GM12878 (cell line): ENCODE data around the gene PLEKHD1. TPM values are rescaled to one million over a fixed set of nuclear protein-coding genes. Genes with fewer than 3 reads are reported as not detected.

Source experiments
- ATAC-seq: fragments of 200-7000 bp; cut with Tn5 transposase; 3 replicates; pipeline ENCODE4 v1.9.1; 2020; ENCODE audit warnings: mild to moderate bottlenecking, moderate library complexity
- BruUV-seq: library from RNA; stranded (reverse); fragments of 400-500 nt; replicated peaks from 2 replicates; lab custom pipeline; 2021; lab: Mats Ljungman, UMichigan
- CTCF ChIA-PET: fragments of 300-600 bp; sonication (Branson Sonifier 250); formaldehyde crosslinking; extraction: SDS; loops from one replicate; lab custom pipeline; 2021; ENCODE audit warnings: inconsistent platforms; lab: Yijun Ruan, JAX
- POLR2A ChIA-PET: fragments of 350-600 bp; formaldehyde crosslinking; extraction: SDS; loops from one replicate; lab custom pipeline; 2021; ENCODE audit warnings: inconsistent platforms; lab: Charles Lee
- RAD21 ChIA-PET: fragments of 300-600 bp; sonication (Branson Sonifier 250); formaldehyde crosslinking; loops from one replicate; lab custom pipeline; 2023; ENCODE audit warnings: antibody characterized with exemption; ENCODE audit not compliant: unreplicated experiment; lab: Charles Lee
- SMC1A ChIA-PET: fragments of 300-600 bp; sonication (Branson Sonifier 250); formaldehyde crosslinking; loops from one replicate; lab custom pipeline; 2023; ENCODE audit not compliant: unreplicated experiment, uncharacterized antibody; lab: Charles Lee
- DNase-seq: peaks from one replicate; pipeline ENCODE4 v3.0.0-alpha.2; 2011; ENCODE audit warnings: low read depth, low spot score
- FAIRE-seq: peaks from 3 replicates; lab custom pipeline; 2011; peaks lifted over from hg19 to GRCh38; lab: Jason Lieb, UNC
- H2AFZ ChIP-seq: 2 replicates; pipeline ENCODE4 v1.6.0; 2011; ENCODE audit warnings: low read depth, low read length, control low read depth; ENCODE audit not compliant: control insufficient read depth
- H3K27ac ChIP-seq: 2 replicates; pipeline ENCODE4 v1.5.1; 2011; ENCODE audit warnings: control low read depth; ENCODE audit not compliant: control insufficient read depth, insufficient read depth
- H3K27me3 ChIP-seq, 2 experiments: replicated peaks in 1 of 2; 2 replicates each; pipeline versions ENCODE4 v1.6.0 to v1.6.1; 2011; ENCODE audit warnings: low read length in 1 of 2; ENCODE audit not compliant: control insufficient read depth in 2 of 2, insufficient read depth in 2 of 2
- H3K36me3 ChIP-seq, 2 experiments: 2 replicates each; pipeline ENCODE4 v1.5.1; 2011; ENCODE audit warnings: low read length in 1 of 2; ENCODE audit not compliant: control insufficient read depth in 2 of 2, insufficient read depth in 2 of 2
- H3K4me1 ChIP-seq: 2 replicates; pipeline ENCODE4 v1.6.1; 2011; ENCODE audit warnings: mild to moderate bottlenecking, low read length, moderate library complexity, mixed read lengths; ENCODE audit not compliant: control insufficient read depth, insufficient read depth
- H3K4me2 ChIP-seq: 2 replicates; pipeline ENCODE4 v1.6.0; 2011; ENCODE audit warnings: control low read depth; ENCODE audit not compliant: control insufficient read depth, insufficient read depth
- H3K4me3 ChIP-seq: fragments of 200-600 bp; sonication (generic); 2 replicates; pipeline ENCODE4 v1.5.1; 2016
- H3K79me2 ChIP-seq: 2 replicates; pipeline ENCODE4 v1.6.0; 2011; ENCODE audit warnings: low read length; ENCODE audit not compliant: control insufficient read depth, insufficient read depth
- H3K9ac ChIP-seq: 2 replicates; pipeline ENCODE4 v1.8.0; 2011; ENCODE audit warnings: low read length, control low read depth, mixed read lengths; ENCODE audit not compliant: control insufficient read depth, insufficient read depth
- H3K9me3 ChIP-seq: replicated peaks from 3 replicates; pipeline ENCODE4 v1.5.1; 2011; ENCODE audit warnings: mild to moderate bottlenecking, low read length; ENCODE audit not compliant: control insufficient read depth, insufficient read depth
- H4K20me1 ChIP-seq: 2 replicates; pipeline ENCODE4 v1.6.0; 2011; ENCODE audit not compliant: control insufficient read depth, insufficient read depth
- CHD4 ChIP-seq: fragments of 200-600 bp; sonication (generic); IDR thresholded peaks from 2 replicates; pipeline ENCODE4 v1.6.1; 2016; ENCODE audit warnings: mild to moderate bottlenecking
- CREM ChIP-seq: IDR thresholded peaks from 2 replicates; pipeline ENCODE4 v1.6.1; 2014; ENCODE audit warnings: antibody characterized with exemption, low read depth
- GABPA ChIP-seq: IDR thresholded peaks from 2 replicates; pipeline ENCODE4 v1.6.1; 2014; ENCODE audit warnings: antibody characterized with exemption, low read depth, mild to moderate bottlenecking, inconsistent platforms
- LARP7 ChIP-seq: fragments of 450-650 bp; IDR thresholded peaks from 2 replicates; pipeline ENCODE4 v1.6.1; 2017; ENCODE audit warnings: mild to moderate bottlenecking
- MLLT1 ChIP-seq: fragments of 450-650 bp; IDR thresholded peaks from 2 replicates; pipeline ENCODE4 v1.6.1; 2016; ENCODE audit warnings: mild to moderate bottlenecking
- MYB ChIP-seq: fragments of 150-350 bp; IDR thresholded peaks from 2 replicates; pipeline ENCODE4 v1.6.1; 2014; ENCODE audit warnings: mild to moderate bottlenecking, low read depth, low read length, borderline replicate concordance
- PAX5 ChIP-seq: IDR thresholded peaks from 2 replicates; pipeline ENCODE4 v1.6.1; 2011; ENCODE audit warnings: low read depth, low read length, borderline replicate concordance
- RUNX3 ChIP-seq: IDR thresholded peaks from 2 replicates; pipeline ENCODE4 v1.6.1; 2012; ENCODE audit warnings: low read length, inconsistent platforms
- SREBF1 ChIP-seq: IDR thresholded peaks from 2 replicates; pipeline ENCODE4 v1.6.1; 2012; ENCODE audit warnings: mild to moderate bottlenecking, low read length
- SUZ12 ChIP-seq: fragments of 200-600 bp; sonication (generic); IDR thresholded peaks from one replicate; pipeline ENCODE4 v1.6.1; 2018; ENCODE audit warnings: antibody characterized with exemption, mild to moderate bottlenecking; ENCODE audit not compliant: unreplicated experiment
- ZNF217 ChIP-seq: fragments of 450-650 bp; IDR thresholded peaks from 2 replicates; pipeline ENCODE4 v1.6.1; 2017; ENCODE audit warnings: antibody characterized with exemption, mild to moderate bottlenecking
- WGBS: methylation state at CpG from one replicate; pipeline ENCODE4 v1.1.6; 2016; ENCODE audit warnings: low lambda C conversion rate; ENCODE audit not compliant: insufficient replicate concordance, insufficient coverage; ENCODE audit errors: missing lambda C conversion rate; 5-methylcytosine and 5-hydroxymethylcytosine counted together
- in situ Hi-C: fragments of 300-500 bp; cut with MboI; formaldehyde crosslinking; loops from 9 replicates; pipeline ENCODE4 v1.14.3; 2018; ENCODE audit warnings: mixed read lengths
- intact Hi-C: fragments of 100-400 bp; cut with micrococcal nuclease; formaldehyde crosslinking; loops from one replicate; pipeline ENCODE4 v1.14.2; 2022; ENCODE audit not compliant: unreplicated experiment
- polyA plus RNA-seq, 11 experiments: library from polyadenylated mRNA; depleted of rRNA in 4 of 11; unstranded in 6 of 11; stranded (reverse) in 5 of 11; fragments of >200 nt; fragmentation: Nextera tagmentation in 4 of 11; fragmentation: Illumina TruSeq in 1 of 11; extraction: Ambion mirVana in 4 of 11; extraction: Trizol in 1 of 11; gene quantifications; 1 replicate in 1 of 11; 2 replicates in 10 of 11; pipeline versions ENCODE4 v1.2.1 to v1.2.3, GENCODE V29; 2011 to 2016; ENCODE audit warnings: inconsistent platforms in 2 of 11, missing spikeins in 2 of 11, low read depth in 1 of 11
- total RNA-seq, 4 experiments: library from RNA; depleted of rRNA in 3 of 4; stranded (reverse); fragments of >200 nt in 3 of 4; fragmentation: Illumina TruSeq in 1 of 4; extraction: Trizol in 1 of 4; gene quantifications; 2 replicates each; pipeline versions ENCODE4 v1.2.1 to v1.2.3, GENCODE V29; 2013 to 2021
- TF ChIP-seq, protein P1 (sequence below): fragments of 450-650 bp; IDR thresholded peaks from 2 replicates; pipeline ENCODE4 v1.6.1; 2016; ENCODE audit warnings: mild to moderate bottlenecking, moderate library complexity, borderline replicate concordance

PLEKHD1 gene
- total and polyA plus RNA-seq, 10 of the 15 experiments (the other 5 are each of a cell fraction or from before 2014, with no cell fraction given) = 0.01 to 0.08 (median 0.04) TPM; not detected in 6

GRCh38 chr14:69464829-69465228, 19.7 kb upstream of the PLEKHD1 start:
- RAD21 ChIA-PET = interaction anchor here (0.6 to 1.4 kb wide), 2 partner anchors 10 to 283 kb away, joined by 3 read pairs; no protein-coding TSS in a partner anchor
- no peak for ATAC-seq
- H3K4me2 ChIP-seq = no peak overlapping the region
- POLR2A ChIA-PET = no interaction called here
- H3K9me3 ChIP-seq = no peaks in the 10 kb centered on the region
- in situ Hi-C loops (loop anchor here (5.0 kb wide), 1 partner anchor 213 kb away; no protein-coding TSS in a partner anchor), intact Hi-C loops (loop anchor here (5.0 kb wide), 2 partner anchors 108 to 338 kb away; no protein-coding TSS in a partner anchor)
- no peak for DNase-seq
- 91% methylated on average over 6 of the region's 6 CpGs for WGBS
- H3K27me3 ChIP-seq = no peaks in the 10 kb centered on the region
- no peak overlapping the region for H2AFZ ChIP-seq
- H3K36me3 ChIP-seq = peaks cover 0 to 7% of the 10 kb centered on the region in 2 experiments; a peak in 3 of 4 replicates
- TF ChIP-seq RUNX3 (no peak), SREBF1 (no peak), MLLT1 (no peak), GABPA (no peak), CREM (no peak), SUZ12 (no peak), MYB (no peak), LARP7 (no peak), PAX5 (no peak), ZNF217 (no peak), CHD4 (no peak)
- TF ChIP-seq, protein P1, sequence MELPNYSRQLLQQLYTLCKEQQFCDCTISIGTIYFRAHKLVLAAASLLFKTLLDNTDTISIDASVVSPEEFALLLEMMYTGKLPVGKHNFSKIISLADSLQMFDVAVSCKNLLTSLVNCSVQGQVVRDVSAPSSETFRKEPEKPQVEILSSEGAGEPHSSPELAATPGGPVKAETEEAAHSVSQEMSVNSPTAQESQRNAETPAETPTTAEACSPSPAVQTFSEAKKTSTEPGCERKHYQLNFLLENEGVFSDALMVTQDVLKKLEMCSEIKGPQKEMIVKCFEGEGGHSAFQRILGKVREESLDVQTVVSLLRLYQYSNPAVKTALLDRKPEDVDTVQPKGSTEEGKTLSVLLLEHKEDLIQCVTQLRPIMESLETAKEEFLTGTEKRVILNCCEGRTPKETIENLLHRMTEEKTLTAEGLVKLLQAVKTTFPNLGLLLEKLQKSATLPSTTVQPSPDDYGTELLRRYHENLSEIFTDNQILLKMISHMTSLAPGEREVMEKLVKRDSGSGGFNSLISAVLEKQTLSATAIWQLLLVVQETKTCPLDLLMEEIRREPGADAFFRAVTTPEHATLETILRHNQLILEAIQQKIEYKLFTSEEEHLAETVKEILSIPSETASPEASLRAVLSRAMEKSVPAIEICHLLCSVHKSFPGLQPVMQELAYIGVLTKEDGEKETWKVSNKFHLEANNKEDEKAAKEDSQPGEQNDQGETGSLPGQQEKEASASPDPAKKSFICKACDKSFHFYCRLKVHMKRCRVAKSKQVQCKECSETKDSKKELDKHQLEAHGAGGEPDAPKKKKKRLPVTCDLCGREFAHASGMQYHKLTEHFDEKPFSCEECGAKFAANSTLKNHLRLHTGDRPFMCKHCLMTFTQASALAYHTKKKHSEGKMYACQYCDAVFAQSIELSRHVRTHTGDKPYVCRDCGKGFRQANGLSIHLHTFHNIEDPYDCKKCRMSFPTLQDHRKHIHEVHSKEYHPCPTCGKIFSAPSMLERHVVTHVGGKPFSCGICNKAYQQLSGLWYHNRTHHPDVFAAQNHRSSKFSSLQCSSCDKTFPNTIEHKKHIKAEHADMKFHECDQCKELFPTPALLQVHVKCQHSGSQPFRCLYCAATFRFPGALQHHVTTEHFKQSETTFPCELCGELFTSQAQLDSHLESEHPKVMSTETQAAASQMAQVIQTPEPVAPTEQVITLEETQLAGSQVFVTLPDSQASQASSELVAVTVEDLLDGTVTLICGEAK = no peak
- H3K79me2 ChIP-seq = no peaks in the 10 kb centered on the region
- no peak overlapping the region for H3K27ac ChIP-seq
- H3K4me1 ChIP-seq = no peaks in the 10 kb centered on the region
- SMC1A ChIA-PET = interaction anchor here (1.0 to 1.8 kb wide), 3 partner anchors 9 to 222 kb away, joined by 3 to 11 read pairs (median 3); no protein-coding TSS in a partner anchor
- H3K4me3 ChIP-seq = no peak overlapping the region
- no peaks in the 10 kb centered on the region for H4K20me1 ChIP-seq
- BruUV-seq = no TSS peak
- no peak overlapping the region for H3K9ac ChIP-seq
- no peak for FAIRE-seq
- CTCF ChIA-PET = interaction anchor here (0.6 to 5.3 kb wide), 5 partner anchors 10 to 222 kb away, joined by 3 to 35 read pairs (median 3); no protein-coding TSS in a partner anchor
